Ascending aorta (tissue), 2 donors: ENCODE measurements around the gene TMEM86A. TPM values are rescaled to one million over a fixed set of nuclear protein-coding genes. Genes with fewer than 3 reads are reported as not detected.

ENCODE experiments used
- DNase-seq, 2 donors: peaks; one replicate each; pipeline ENCODE4 v3.0.0-alpha.2; 2019; ENCODE audit warnings: low spot score in 2 of 2
- H3K27ac ChIP-seq, 2 donors: fragments of 200-600 bp; sonication (generic); one replicate each; pipeline ENCODE4 v1.5.1; 2016 to 2017; ENCODE audit warnings: mild to moderate bottlenecking in 1 of 2
- H3K27me3 ChIP-seq: fragments of 200-600 bp; sonication (generic); one replicate; pipeline ENCODE4 v1.5.1; 2017
- H3K36me3 ChIP-seq, 2 donors: fragments of 200-600 bp; sonication (generic); one replicate each; pipeline ENCODE4 v1.5.1; 2016
- H3K4me1 ChIP-seq, 2 donors: fragments of 200-600 bp; sonication (generic); one replicate each; pipeline ENCODE4 v1.5.1; 2016 to 2017; ENCODE audit warnings: mild to moderate bottlenecking in 1 of 2
- H3K4me3 ChIP-seq, 2 donors: fragments of 200-600 bp; sonication (generic); one replicate each; pipeline ENCODE4 v1.5.1; 2016 to 2017; ENCODE audit warnings: mild to moderate bottlenecking in 1 of 2
- H3K9me3 ChIP-seq, 2 donors: fragments of 200-600 bp; sonication (generic); one replicate each; pipeline ENCODE4 v1.5.1; 2016
- CTCF ChIP-seq, 3 experiments: fragments of 200-600 bp in 2 of 3; fragments of 450-650 bp in 1 of 3; sonication (generic) in 2 of 3; IDR thresholded peaks; one replicate each; pipeline ENCODE4 v1.5.1; 2016 to 2019; ENCODE audit warnings: antibody characterized with exemption in 3 of 3, mild to moderate bottlenecking in 1 of 3, moderate library complexity in 1 of 3
- intact Hi-C: fragments of 100-400 bp; cut with DNase I; formaldehyde crosslinking; loops from one replicate; pipeline ENCODE4 v1.15.1; 2023
- total RNA-seq: library from RNA; depleted of rRNA; stranded (reverse); fragments of >200 nt; gene quantifications from one replicate; pipeline ENCODE4 v1.1.0, GENCODE V29; 2016

Gene TMEM86A
- total RNA-seq, 1 donor from 2014 or later, result 4.8 TPM

GRCh38 chr11:18705651-18706281 lies 7.2 kb downstream of the TMEM86A start:
- H3K9me3 ChIP-seq, result no peaks in the 10 kb centered on the region
- peaks cover 5 to 7% of the 10 kb centered on the region in 2 donors for H3K36me3 ChIP-seq
- no peaks in the 10 kb centered on the region for H3K4me1 ChIP-seq
- H3K4me3 ChIP-seq, result peak overlapping the region; percentile 48 to 70
- H3K27ac ChIP-seq, result peak overlapping the region; percentile 79 to 88
- H3K27me3 ChIP-seq, result no peaks in the 10 kb centered on the region
- no peak for TF ChIP-seq CTCF (IDR thresholded peaks at IDR 0.05)
- intact Hi-C loops, result loop anchor here (1.0 to 10.0 kb wide), 6 partner anchors 16 to 1971 kb away; partner anchors contain the start of genes C11orf58, GTF2H1, HPS5 and HTATIP2
- no peak for DNase-seq

GRCh38 chr11:18706330-18707243 lies 8.0 kb downstream of the TMEM86A start:
- H3K9me3 ChIP-seq, result no peaks in the 10 kb centered on the region
- H3K4me3 ChIP-seq, result peak overlapping the region; percentile 48 to 70
- TF ChIP-seq CTCF (IDR thresholded peaks at IDR 0.05), result no peak
- intact Hi-C loops, result loop anchor here (1.0 to 10.0 kb wide), 6 partner anchors 15 to 1972 kb away; partner anchors contain the start of genes C11orf58, GTF2H1, HPS5 and HTATIP2
- no peaks in the 10 kb centered on the region for H3K4me1 ChIP-seq
- no peaks in the 10 kb centered on the region for H3K27me3 ChIP-seq
- DNase-seq, result peak in 1 of 2 donors; percentile 84
- peak overlapping the region; percentile 79 to 88 for H3K27ac ChIP-seq
- peaks cover 3% of the 10 kb centered on the region in 2 donors for H3K36me3 ChIP-seq

- no peaks in the 10 kb centered on the region for H3K9me3 ChIP-seq
- H3K27ac ChIP-seq, result no peak overlapping the region
- no peak for TF ChIP-seq CTCF (IDR thresholded peaks at IDR 0.05)
- DNase-seq, result no peak
- intact Hi-C loops, result loop anchor here (2.0 to 10.0 kb wide), 5 partner anchors 73 to 1973 kb away; partner anchors contain the start of genes C11orf58, GTF2H1, HPS5 and HTATIP2
- H3K4me1 ChIP-seq, result no peaks in the 10 kb centered on the region
- no peak overlapping the region for H3K4me3 ChIP-seq
- no peaks in the 10 kb centered on the region for H3K36me3 ChIP-seq
- H3K27me3 ChIP-seq, result no peaks in the 10 kb centered on the region
These were observed 9.3 kb downstream of the TMEM86A start for GRCh38 chr11:18707811-18708340.

- Histone ChIP-seq H3K27ac (no peak overlapping the region), H3K36me3 (no peaks in the 10 kb centered on the region), H3K4me1 (no peaks in the 10 kb centered on the region), H3K27me3 (no peaks in the 10 kb centered on the region), H3K4me3 (no peak overlapping the region), H3K9me3 (no peaks in the 10 kb centered on the region)
- no peak for TF ChIP-seq CTCF (IDR thresholded peaks at IDR 0.05)
- DNase-seq, result peak in 1 of 2 donors; percentile 15
- intact Hi-C loops, result loop anchor here (5.0 to 10.0 kb wide), 4 partner anchors 385 to 1975 kb away; partner anchors contain the start of genes C11orf58, GTF2H1, HPS5 and HTATIP2
These were observed 10.8 kb downstream of the TMEM86A start for GRCh38 chr11:18709414-18709813.

GRCh38 chr11:18710545-18710944 lies 12.0 kb downstream of the TMEM86A start:
- no peaks in the 10 kb centered on the region for H3K4me1 ChIP-seq
- DNase-seq, result no peak
- intact Hi-C loops, result no loop called here
- H3K4me3 ChIP-seq, result no peak overlapping the region
- H3K36me3 ChIP-seq, result no peaks in the 10 kb centered on the region
- no peak for TF ChIP-seq CTCF (IDR thresholded peaks at IDR 0.05)
- H3K27me3 ChIP-seq, result no peaks in the 10 kb centered on the region
- no peak overlapping the region for H3K27ac ChIP-seq
- no peaks in the 10 kb centered on the region for H3K9me3 ChIP-seq
